Gastrocnemius medialis (tissue), 4 donors: ENCODE data around the gene GSTM1.

ENCODE experiments used
- POLR2A ChIP-seq, 2 donors: fragments of 450-650 bp; IDR thresholded peaks; one replicate each; pipeline ENCODE4 v1.6.1; 2017; ENCODE audit warnings: antibody characterized with exemption in 2 of 2, mild to moderate bottlenecking in 2 of 2, moderate library complexity in 2 of 2
- TF ChIP-seq, protein P1 (sequence below), 5 experiments: fragments of 450-650 bp in 3 of 5; fragments of 200-600 bp in 2 of 5; sonication (generic) in 2 of 5; IDR thresholded peaks in 4 of 5; conservative IDR thresholded peaks in 1 of 5; 1 replicate in 4 of 5; 2 replicates in 1 of 5; pipeline ENCODE4 v1.5.1; 2016 to 2019; ENCODE audit warnings: antibody characterized with exemption in 5 of 5, mild to moderate bottlenecking in 3 of 5, moderate library complexity in 3 of 5

DNA sequence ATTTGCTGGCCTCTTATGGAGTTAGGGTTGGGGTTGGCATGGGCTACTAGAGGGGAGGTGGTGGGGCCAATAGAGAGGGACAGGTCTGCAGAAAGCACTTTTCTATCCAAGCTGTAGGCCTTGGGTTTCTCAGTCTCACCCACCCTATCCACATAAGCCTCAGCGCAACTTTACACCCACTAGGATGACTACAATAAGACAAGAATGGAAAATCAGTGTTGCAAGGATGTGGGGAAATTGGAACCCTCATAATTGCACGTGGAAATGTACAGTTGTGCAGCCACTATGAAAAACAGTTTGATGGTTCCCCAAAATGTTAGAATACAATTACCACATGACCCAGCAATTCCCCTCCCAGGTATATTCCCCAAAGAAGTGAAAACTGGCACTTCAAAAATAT, 45.8 kb upstream of the GSTM1 start:
- TF ChIP-seq POLR2A (IDR thresholded peaks at IDR 0.05) = no peak
- TF ChIP-seq, protein P1, sequence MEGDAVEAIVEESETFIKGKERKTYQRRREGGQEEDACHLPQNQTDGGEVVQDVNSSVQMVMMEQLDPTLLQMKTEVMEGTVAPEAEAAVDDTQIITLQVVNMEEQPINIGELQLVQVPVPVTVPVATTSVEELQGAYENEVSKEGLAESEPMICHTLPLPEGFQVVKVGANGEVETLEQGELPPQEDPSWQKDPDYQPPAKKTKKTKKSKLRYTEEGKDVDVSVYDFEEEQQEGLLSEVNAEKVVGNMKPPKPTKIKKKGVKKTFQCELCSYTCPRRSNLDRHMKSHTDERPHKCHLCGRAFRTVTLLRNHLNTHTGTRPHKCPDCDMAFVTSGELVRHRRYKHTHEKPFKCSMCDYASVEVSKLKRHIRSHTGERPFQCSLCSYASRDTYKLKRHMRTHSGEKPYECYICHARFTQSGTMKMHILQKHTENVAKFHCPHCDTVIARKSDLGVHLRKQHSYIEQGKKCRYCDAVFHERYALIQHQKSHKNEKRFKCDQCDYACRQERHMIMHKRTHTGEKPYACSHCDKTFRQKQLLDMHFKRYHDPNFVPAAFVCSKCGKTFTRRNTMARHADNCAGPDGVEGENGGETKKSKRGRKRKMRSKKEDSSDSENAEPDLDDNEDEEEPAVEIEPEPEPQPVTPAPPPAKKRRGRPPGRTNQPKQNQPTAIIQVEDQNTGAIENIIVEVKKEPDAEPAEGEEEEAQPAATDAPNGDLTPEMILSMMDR (IDR thresholded peaks at IDR 0.05 in 4 of 5, conservative IDR thresholded peaks at IDR 0.05 in 1 of 5) = no peak
